ENCODE data around the gene TBC1D13. TPM values are rescaled to one million over a fixed set of nuclear protein-coding genes. Genes with fewer than 3 reads are reported as not detected.

TBC1D13 gene
- polyA plus RNA-seq, 2 of the 4 experiments (the other 2 are of a cell fraction), result 13.9 to 17.6 TPM

GRCh38 chr9:128781187-128782070 lies 5.6 kb upstream of the TBC1D13 start:
- H3K4me2 ChIP-seq, result no peak overlapping the region
- no peak for ATAC-seq
- no peak for DNase-seq (ENCODE audit: low read depth in 1 of 2, low spot score in 1 of 2)
- no peak for FAIRE-seq
- peaks cover 8% of the 10 kb centered on the region for H3K4me1 ChIP-seq
- ChIA-PET CTCF (interaction anchor here (0.6 to 1.4 kb wide), 5 partner anchors 9 to 461 kb away, joined by 3 to 4 read pairs (median 3); no protein-coding TSS in a partner anchor), POLR2A (interaction anchor here (1.1 kb wide), 1 partner anchor 9 kb away, joined by 3 read pairs; the partner anchor contains the start of gene ZER1)
- H3K27ac ChIP-seq, result 0 out of 6 replicates have a peak overlapping the region, but pooled peaks of 1 of the 2 experiments have one; percentile 26
- peaks cover 3% of the 10 kb centered on the region; the same call in 1 of the 3 replicates for H3K9me3 ChIP-seq
- TF ChIP-seq KDM5A (IDR thresholded peaks at IDR 0.05) (no peak), CEBPB (IDR thresholded peaks at IDR 0.05) (no peak), HOXA7 (CRISPR knock-in tag; IDR thresholded peaks at IDR 0.05) (no peak), RAD21 (conservative IDR thresholded peaks at IDR 0.05 in 1 of 2, IDR thresholded peaks at IDR 0.05 in 1 of 2) (no peak), HMGXB4 (CRISPR knock-in tag; IDR thresholded peaks at IDR 0.05; ENCODE audit: borderline replicate concordance) (no peak), PBX3 (IDR thresholded peaks at IDR 0.05) (no peak), ZNF302 (CRISPR knock-in tag; IDR thresholded peaks at IDR 0.05) (no peak), MAX (IDR thresholded peaks at IDR 0.05) (no peak), FOSL2 (IDR thresholded peaks at IDR 0.05) (no peak), FOSL2 (CRISPR knock-in tag; IDR thresholded peaks at IDR 0.05) (no peak), KDM1A (IDR thresholded peaks at IDR 0.05; ENCODE audit: low read depth) (no peak), CHD2 (IDR thresholded peaks at IDR 0.05; ENCODE audit: low read length, partially characterized antibody) (no peak)
- H3K4me3 ChIP-seq, result no peak overlapping the region
- 82% methylated on average over 7 of the region's 7 CpGs for WGBS (ENCODE audit: missing lambda C conversion rate)

GRCh38 chr9:128782669-128783068 lies 4.4 kb upstream of the TBC1D13 start:
- POLR2A ChIA-PET, result interaction anchor here (1.1 kb wide), 1 partner anchor 10 kb away, joined by 3 read pairs; the partner anchor contains the start of gene ZER1
- Histone ChIP-seq H3K4me2 (no peak overlapping the region), H3K4me3 (no peak overlapping the region), H3K9me3 (no peaks in the 10 kb centered on the region), H3K4me1 (peaks cover 8% of the 10 kb centered on the region), H3K27ac (peak overlapping the region; percentile 66 to 78; a peak in 4 of 6 replicates)
- no peak for DNase-seq (ENCODE audit: low read depth in 1 of 2, low spot score in 1 of 2)
- TF ChIP-seq NR3C1 (IDR thresholded peaks at IDR 0.05) (no peak), CBX8 (IDR thresholded peaks at IDR 0.05) (no peak), HOXA7 (CRISPR knock-in tag; IDR thresholded peaks at IDR 0.05) (no peak), MAZ (IDR thresholded peaks at IDR 0.05; ENCODE audit: borderline replicate concordance, low read depth, low read length) (no peak), JUNB (IDR thresholded peaks at IDR 0.05) (no peak), HMGXB4 (CRISPR knock-in tag; IDR thresholded peaks at IDR 0.05; ENCODE audit: borderline replicate concordance) (no peak), GATA3 (IDR thresholded peaks at IDR 0.05; ENCODE audit: borderline replicate concordance) (no peak), POLR2AphosphoS2 (conservative IDR thresholded peaks at IDR 0.05; ENCODE audit: low read length) (no peak), KDM5A (IDR thresholded peaks at IDR 0.05) (no peak), POLR2A (IDR thresholded peaks at IDR 0.05; ENCODE audit: low read length) (no peak), CTCF (IDR thresholded peaks at IDR 0.05) (no peak), ZFP36 (IDR thresholded peaks at IDR 0.05; ENCODE audit: borderline replicate concordance, partially characterized antibody) (no peak), CEBPB (IDR thresholded peaks at IDR 0.05) (no peak), ESRRA (IDR thresholded peaks at IDR 0.05; ENCODE audit: borderline replicate concordance, low read length) (no peak), HEYL (CRISPR knock-in tag; IDR thresholded peaks at IDR 0.05) (no peak), HDAC2 (IDR thresholded peaks at IDR 0.05) (no peak), MYC (IDR thresholded peaks at IDR 0.05; ENCODE audit: borderline replicate concordance, low read length) (no peak)
- no peak for ATAC-seq
- WGBS (ENCODE audit: missing lambda C conversion rate), result 95% methylated on average over 1 of the region's 1 CpG
- CTCF ChIA-PET, result interaction anchor here (1.1 to 1.4 kb wide), 3 partner anchors 10 to 463 kb away, joined by 3 to 4 read pairs (median 4); no protein-coding TSS in a partner anchor
- no peak for FAIRE-seq

All from A549 (cell line).